ENCODE data around the gene ZSCAN5C.
"Not testable (repeated sequence)": the region's sequence is repeated elsewhere in the genome, so short reads cannot be mapped to it uniquely, and the experiment has no call there.

DNA sequence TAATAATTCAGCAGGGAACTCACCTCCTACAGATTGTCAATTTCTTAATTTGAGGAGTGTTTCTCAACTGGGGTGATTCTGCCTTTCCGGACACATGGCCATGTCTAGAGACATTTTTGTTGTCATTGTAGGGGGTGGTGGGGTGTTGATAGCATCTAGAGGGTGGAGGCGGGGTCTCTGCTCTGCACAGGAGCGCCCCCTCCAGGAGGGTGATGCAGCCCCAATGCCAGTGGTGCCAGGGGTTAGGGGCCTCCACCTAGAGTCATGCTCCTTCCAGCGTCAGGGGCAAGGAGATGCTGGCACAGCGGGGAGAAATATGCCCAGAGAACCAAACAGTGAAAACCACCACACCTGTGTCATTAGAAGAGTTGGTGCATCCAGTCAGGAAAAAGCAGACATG is 5.5 kb downstream of the ZSCAN5C start:
- TF ChIP-seq, protein P1, sequence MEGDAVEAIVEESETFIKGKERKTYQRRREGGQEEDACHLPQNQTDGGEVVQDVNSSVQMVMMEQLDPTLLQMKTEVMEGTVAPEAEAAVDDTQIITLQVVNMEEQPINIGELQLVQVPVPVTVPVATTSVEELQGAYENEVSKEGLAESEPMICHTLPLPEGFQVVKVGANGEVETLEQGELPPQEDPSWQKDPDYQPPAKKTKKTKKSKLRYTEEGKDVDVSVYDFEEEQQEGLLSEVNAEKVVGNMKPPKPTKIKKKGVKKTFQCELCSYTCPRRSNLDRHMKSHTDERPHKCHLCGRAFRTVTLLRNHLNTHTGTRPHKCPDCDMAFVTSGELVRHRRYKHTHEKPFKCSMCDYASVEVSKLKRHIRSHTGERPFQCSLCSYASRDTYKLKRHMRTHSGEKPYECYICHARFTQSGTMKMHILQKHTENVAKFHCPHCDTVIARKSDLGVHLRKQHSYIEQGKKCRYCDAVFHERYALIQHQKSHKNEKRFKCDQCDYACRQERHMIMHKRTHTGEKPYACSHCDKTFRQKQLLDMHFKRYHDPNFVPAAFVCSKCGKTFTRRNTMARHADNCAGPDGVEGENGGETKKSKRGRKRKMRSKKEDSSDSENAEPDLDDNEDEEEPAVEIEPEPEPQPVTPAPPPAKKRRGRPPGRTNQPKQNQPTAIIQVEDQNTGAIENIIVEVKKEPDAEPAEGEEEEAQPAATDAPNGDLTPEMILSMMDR (IDR thresholded peaks at IDR 0.05), result not testable (repeated sequence)
- TF ChIP-seq ZFX (IDR thresholded peaks at IDR 0.05; ENCODE audit: borderline replicate concordance), result not testable (repeated sequence)
